H9 (cell line): ENCODE data around the gene SAMD8. TPM values are rescaled to one million over a fixed set of nuclear protein-coding genes. Genes with fewer than 3 reads are reported as not detected.

Experiments used
- DNase-seq: peaks from one replicate; pipeline ENCODE4 v3.0.0-alpha.2; 2017
- H2AFZ ChIP-seq: one replicate; pipeline ENCODE4 v1.6.1; 2013; ENCODE audit warnings: mild to moderate bottlenecking, low read length, control low read depth, moderate library complexity
- H2AK5ac ChIP-seq: 2 replicates; pipeline ENCODE4 v1.6.1; 2013; ENCODE audit warnings: low read length, control low read depth, mixed read lengths; ENCODE audit not compliant: insufficient read length
- H2BK120ac ChIP-seq: one replicate; pipeline ENCODE4 v1.6.1; 2013; ENCODE audit warnings: low read depth, mild to moderate bottlenecking, low read length, control low read depth, inconsistent platforms; ENCODE audit not compliant: poor library complexity, severe bottlenecking
- H2BK12ac ChIP-seq: 2 replicates; pipeline ENCODE4 v1.6.1; 2013; ENCODE audit warnings: low read length, control low read depth, mixed read lengths, low read depth; ENCODE audit not compliant: insufficient read length
- H2BK15ac ChIP-seq: 2 replicates; pipeline ENCODE4 v1.6.1; 2013; ENCODE audit warnings: low read depth, low read length, control low read depth
- H2BK20ac ChIP-seq: one replicate; pipeline ENCODE4 v1.6.1; 2013; ENCODE audit warnings: low read depth, mild to moderate bottlenecking, low read length, control low read depth, inconsistent platforms; ENCODE audit not compliant: poor library complexity, severe bottlenecking
- H2BK5ac ChIP-seq: 2 replicates; pipeline ENCODE4 v1.6.1; 2013; ENCODE audit warnings: low read length, control low read depth, mixed read lengths; ENCODE audit not compliant: insufficient read length
- H3K14ac ChIP-seq: 2 replicates; pipeline ENCODE4 v1.6.1; 2013; ENCODE audit warnings: low read length, control low read depth; ENCODE audit not compliant: insufficient read depth
- H3K18ac ChIP-seq: 2 replicates; pipeline ENCODE4 v1.6.1; 2013; ENCODE audit warnings: low read depth, mild to moderate bottlenecking, mixed read lengths, low read length, control low read depth; ENCODE audit not compliant: insufficient read length
- H3K23ac ChIP-seq: 2 replicates; pipeline ENCODE4 v1.6.1; 2013; ENCODE audit warnings: low read length, control low read depth, mixed read lengths, low read depth; ENCODE audit not compliant: insufficient read length
- H3K23me2 ChIP-seq: 2 replicates; pipeline ENCODE4 v1.6.1; 2013; ENCODE audit warnings: low read depth, mild to moderate bottlenecking, mixed read lengths, low read length, control low read depth; ENCODE audit not compliant: insufficient read length, poor library complexity, severe bottlenecking
- H3K27ac ChIP-seq: 2 replicates; pipeline ENCODE4 v1.5.1; 2013; ENCODE audit warnings: low read length, control low read depth, mixed read lengths, low read depth; ENCODE audit not compliant: insufficient read length
- H3K27me3 ChIP-seq: 2 replicates; pipeline ENCODE4 v1.6.1; 2013; ENCODE audit warnings: low read length, control low read depth, inconsistent platforms; ENCODE audit not compliant: insufficient read depth
- H3K4ac ChIP-seq: 2 replicates; pipeline ENCODE4 v1.6.1; 2013; ENCODE audit warnings: low read depth, mild to moderate bottlenecking, control low read depth, inconsistent platforms, low read length, moderate library complexity
- H3K4me1 ChIP-seq: 2 replicates; pipeline ENCODE4 v1.6.1; 2013; ENCODE audit warnings: low read length, control low read depth, inconsistent platforms; ENCODE audit not compliant: insufficient read depth
- H3K4me2 ChIP-seq: 2 replicates; pipeline ENCODE4 v1.6.1; 2013; ENCODE audit warnings: low read length, control low read depth, mixed read lengths; ENCODE audit not compliant: insufficient read length, insufficient read depth
- H3K56ac ChIP-seq: 2 replicates; pipeline ENCODE4 v1.6.1; 2013; ENCODE audit warnings: low read depth, mild to moderate bottlenecking, mixed read lengths, low read length, control low read depth; ENCODE audit not compliant: insufficient read length
- H3K79me1 ChIP-seq: 2 replicates; pipeline ENCODE4 v1.6.1; 2013; ENCODE audit warnings: low read depth, mild to moderate bottlenecking, moderate library complexity, low read length, control low read depth, inconsistent platforms; ENCODE audit not compliant: insufficient read depth, poor library complexity, severe bottlenecking
- H3K79me2 ChIP-seq: 2 replicates; pipeline ENCODE4 v1.6.1; 2013; ENCODE audit warnings: low read length, control low read depth, inconsistent platforms; ENCODE audit not compliant: insufficient read depth
- H3K9ac ChIP-seq: 2 replicates; pipeline ENCODE4 v1.6.1; 2013; ENCODE audit warnings: low read length, control low read depth, mixed read lengths; ENCODE audit not compliant: insufficient read length; ENCODE audit errors: extremely low read depth
- H3K9me3 ChIP-seq: one replicate; pipeline ENCODE4 v1.6.1; 2013; ENCODE audit warnings: low read depth, low read length, inconsistent platforms; ENCODE audit not compliant: control insufficient read depth
- H3T11ph ChIP-seq: one replicate; pipeline ENCODE4 v1.6.1; 2013; ENCODE audit warnings: mild to moderate bottlenecking, low read length, control low read depth, inconsistent platforms
- H4K20me1 ChIP-seq: one replicate; pipeline ENCODE4 v1.6.1; 2013; ENCODE audit not compliant: control insufficient read depth, insufficient read length, insufficient read depth
- H4K5ac ChIP-seq: 2 replicates; pipeline ENCODE4 v1.6.1; 2013; ENCODE audit warnings: low read depth, mild to moderate bottlenecking, mixed read lengths, low read length, control low read depth; ENCODE audit not compliant: insufficient read length
- H4K8ac ChIP-seq: replicated peaks from 2 replicates; pipeline ENCODE4 v1.6.1; 2013; ENCODE audit warnings: low read length, control low read depth, mixed read lengths, low read depth; ENCODE audit not compliant: insufficient read length
- H4K91ac ChIP-seq: 2 replicates; pipeline ENCODE4 v1.6.1; 2013; ENCODE audit warnings: low read depth, mild to moderate bottlenecking, moderate library complexity, mixed read lengths, low read length, control low read depth; ENCODE audit not compliant: insufficient read length
- H3K27ac Mint-ChIP-seq, 3 experiments: 2 replicates in 2 of 3; 3 replicates in 1 of 3; pipeline ENCODE4 v1.8.0; 2020 to 2021; ENCODE audit warnings: mixed read lengths in 3 of 3, mild to moderate bottlenecking in 1 of 3, moderate library complexity in 1 of 3
- H3K27me3 Mint-ChIP-seq: 2 replicates; pipeline ENCODE4 v1.8.0; 2021; ENCODE audit warnings: low read depth, mild to moderate bottlenecking, moderate library complexity, mixed read lengths
- H3K36me3 Mint-ChIP-seq, 3 experiments: 2 replicates in 2 of 3; 3 replicates in 1 of 3; pipeline ENCODE4 v1.8.0; 2020 to 2021; ENCODE audit warnings: low read depth in 3 of 3, mixed read lengths in 3 of 3; ENCODE audit not compliant: insufficient read depth in 1 of 3
- H3K4me1 Mint-ChIP-seq, 2 experiments: 2 replicates each; pipeline ENCODE4 v1.8.0; 2020; ENCODE audit warnings: mixed read lengths in 2 of 2
- H3K4me3 Mint-ChIP-seq, 2 experiments: 2 replicates in 1 of 2; 3 replicates in 1 of 2; pipeline ENCODE4 v1.8.0; 2020 to 2021; ENCODE audit warnings: mild to moderate bottlenecking in 2 of 2, mixed read lengths in 2 of 2, moderate library complexity in 1 of 2
- H3K9me3 Mint-ChIP-seq, 2 experiments: 2 replicates in 1 of 2; 3 replicates in 1 of 2; pipeline ENCODE4 v1.8.0; 2020; ENCODE audit warnings: mild to moderate bottlenecking in 2 of 2, mixed read lengths in 2 of 2, moderate library complexity in 1 of 2
- CTCF ChIP-seq: fragments of 200-600 bp; sonication (generic); conservative IDR thresholded peaks from 3 replicates; pipeline ENCODE4 v1.8.0; 2021; ENCODE audit warnings: antibody characterized with exemption, mild to moderate bottlenecking
- WGBS: extraction: QIAGEN DNeasy Blood & Tissue Kit; methylation state at CpG from one replicate; pipeline ENCODE4 v1.1.7; 2013; ENCODE audit warnings: missing lambda C conversion rate, low lambda C conversion rate, mixed read lengths; ENCODE audit not compliant: insufficient read length; ENCODE audit errors: extremely low coverage; 5-methylcytosine and 5-hydroxymethylcytosine counted together
- total RNA-seq: library from RNA; stranded (reverse); gene quantifications from 2 replicates; pipeline ENCODE4 v1.2.1, GENCODE V29; 2021

SAMD8 gene
- total RNA-seq, 1 experiment from 2014 or later = 18.8 TPM

DNA sequence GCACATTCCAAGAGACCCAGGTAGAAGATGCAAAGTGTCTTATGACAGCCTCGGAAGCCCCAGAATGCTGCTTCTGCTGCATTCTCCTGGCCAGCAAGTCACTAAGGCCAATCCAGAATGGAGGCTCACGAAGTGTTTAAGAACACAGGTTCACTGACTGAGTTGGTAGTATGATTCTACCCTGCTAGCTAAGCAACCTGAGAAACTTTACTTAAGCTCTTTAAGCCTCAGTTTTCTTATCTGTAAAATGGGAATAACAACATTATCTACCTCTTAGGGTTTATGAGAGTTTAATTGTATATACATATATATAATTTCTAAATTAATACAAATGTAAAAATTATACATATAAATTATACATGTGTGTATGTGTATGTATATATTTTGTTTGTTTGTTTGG, 22.8 kb upstream of the SAMD8 start:
- Histone ChIP-seq H3K56ac (no peak overlapping the region), H2BK15ac (no peak overlapping the region), H2AFZ (no peak overlapping the region), H4K20me1 (no peaks in the 10 kb centered on the region), H3K79me1 (no peaks in the 10 kb centered on the region), H3K23me2 (no peaks in the 10 kb centered on the region), H3K23ac (no peak overlapping the region), H3K9me3 (no peaks in the 10 kb centered on the region), H4K8ac (no peak overlapping the region), H3K14ac (no peak overlapping the region), H2BK12ac (no peak overlapping the region), H2BK5ac (no peak overlapping the region), H3K4me1 (peaks cover 10% of the 10 kb centered on the region; the same call in 1 of the 2 replicates), H3K4me2 (no peak overlapping the region), H3T11ph (no peak overlapping the region), H3K79me2 (no peaks in the 10 kb centered on the region), H3K27ac (no peak overlapping the region), H3K18ac (no peak overlapping the region), H2BK120ac (no peak overlapping the region), H4K91ac (no peak overlapping the region), H3K27me3 (no peaks in the 10 kb centered on the region), H2BK20ac (no peak overlapping the region), H4K5ac (no peak overlapping the region), H3K9ac (no peak overlapping the region), H2AK5ac (no peak overlapping the region), H3K4ac (no peak overlapping the region)
- H3K27me3 Mint-ChIP-seq = no peaks in the 10 kb centered on the region
- H3K4me1 Mint-ChIP-seq = peaks cover 41 to 44% of the 10 kb centered on the region in 2 experiments
- H3K27ac Mint-ChIP-seq = no peak overlapping the region
- H3K9me3 Mint-ChIP-seq = no peaks in the 10 kb centered on the region; a peak in 1 of 5 replicates
- no peaks in the 10 kb centered on the region for H3K36me3 Mint-ChIP-seq
- no peak for TF ChIP-seq CTCF
- DNase-seq = no peak
- no CpG with 5 or more reads among the region's 2 CpGs for WGBS
- H3K4me3 Mint-ChIP-seq = no peak overlapping the region
